Measurements from ENCODE around the gene KCNMA1.

Gene KCNMA1

GRCh38 chr10:77289027-77289501, 348.5 kb downstream of the KCNMA1 start:
- DNase-seq: no peak

GRCh38 chr10:77287647-77288120, 349.9 kb downstream of the KCNMA1 start:
- DNase-seq: no peak

- DNase-seq: no peak
Observed at GRCh38 chr10:77286531-77287508, 350.8 kb downstream of the KCNMA1 start.

- no peak for DNase-seq
Observed at GRCh38 chr10:77285529-77286182, 352.0 kb downstream of the KCNMA1 start.

GRCh38 chr10:77284797-77285196, 352.8 kb downstream of the KCNMA1 start:
- DNase-seq: no peak

GRCh38 chr10:77283326-77283725, 354.3 kb downstream of the KCNMA1 start:
- DNase-seq: no peak

- DNase-seq: no peak
Observed at GRCh38 chr10:77282163-77282562, 355.4 kb downstream of the KCNMA1 start.

- no peak for DNase-seq
Observed at GRCh38 chr10:77281719-77282118, 355.9 kb downstream of the KCNMA1 start.

GRCh38 chr10:77279207-77279606, 358.4 kb downstream of the KCNMA1 start:
- no peak for DNase-seq

- no peak for DNase-seq
Observed at GRCh38 chr10:77274046-77274795, 363.4 kb downstream of the KCNMA1 start.

- DNase-seq: no peak
Observed at GRCh38 chr10:77269163-77269562, 368.4 kb downstream of the KCNMA1 start.

- DNase-seq: no peak
Observed at GRCh38 chr10:77268721-77269120, 368.9 kb downstream of the KCNMA1 start.

- DNase-seq: no peak
Observed at GRCh38 chr10:77267703-77268675, 369.6 kb downstream of the KCNMA1 start.

GRCh38 chr10:77266242-77266641, 371.4 kb downstream of the KCNMA1 start:
- no peak for DNase-seq

- no peak for DNase-seq
Observed at GRCh38 chr10:77264527-77264926, 373.1 kb downstream of the KCNMA1 start.

- no peak for DNase-seq
Observed at GRCh38 chr10:77264107-77264506, 373.5 kb downstream of the KCNMA1 start.

- DNase-seq: no peak
Observed at GRCh38 chr10:77263700-77264099, 373.9 kb downstream of the KCNMA1 start.

- no peak for DNase-seq
Observed at GRCh38 chr10:77261146-77261545, 376.5 kb downstream of the KCNMA1 start.

- no peak for DNase-seq
Observed at GRCh38 chr10:77259171-77259874, 378.3 kb downstream of the KCNMA1 start.

- DNase-seq: no peak
Observed at GRCh38 chr10:77256346-77256745, 381.3 kb downstream of the KCNMA1 start.

- no peak for DNase-seq
Observed at GRCh38 chr10:77253556-77254064, 384.0 kb downstream of the KCNMA1 start.

Measured in left hindlimb (tissue), 1 donor.